DND-41 (cell line): ENCODE measurements around the gene APOBEC4.

Experiments used
- CTCF ChIP-seq: IDR thresholded peaks from 2 replicates; pipeline ENCODE4 v1.5.1; 2012; ENCODE audit warnings: borderline replicate concordance, low read length, moderate library complexity, mild to moderate bottlenecking; ENCODE audit not compliant: poor library complexity, severe bottlenecking; ENCODE audit errors: extremely low read depth
- EZH2 ChIP-seq: IDR thresholded peaks from 3 replicates; pipeline ENCODE4 v1.6.1; 2012; ENCODE audit warnings: borderline replicate concordance, low read depth, mild to moderate bottlenecking, moderate library complexity, low read length, inconsistent platforms; ENCODE audit not compliant: severe bottlenecking

- TF ChIP-seq CTCF (no peak), EZH2 (peak; percentile 54)
These were observed 16.8 kb downstream of the APOBEC4 start for GRCh38 chr1:183636334-183636682.
